GM12873 (cell line): ENCODE measurements around the gene OPCML.

ENCODE experiments used
- TF ChIP-seq, protein P1 (sequence below): IDR thresholded peaks from 2 replicates; pipeline ENCODE4 v1.5.1; 2012; ENCODE audit warnings: low read depth, mild to moderate bottlenecking, moderate library complexity, low read length, control low read depth; ENCODE audit not compliant: insufficient read depth; ENCODE audit errors: missing control alignments

OPCML gene

GRCh38 chr11:132395434-132395833, 1136.9 kb downstream of the OPCML start:
- TF ChIP-seq, protein P1, sequence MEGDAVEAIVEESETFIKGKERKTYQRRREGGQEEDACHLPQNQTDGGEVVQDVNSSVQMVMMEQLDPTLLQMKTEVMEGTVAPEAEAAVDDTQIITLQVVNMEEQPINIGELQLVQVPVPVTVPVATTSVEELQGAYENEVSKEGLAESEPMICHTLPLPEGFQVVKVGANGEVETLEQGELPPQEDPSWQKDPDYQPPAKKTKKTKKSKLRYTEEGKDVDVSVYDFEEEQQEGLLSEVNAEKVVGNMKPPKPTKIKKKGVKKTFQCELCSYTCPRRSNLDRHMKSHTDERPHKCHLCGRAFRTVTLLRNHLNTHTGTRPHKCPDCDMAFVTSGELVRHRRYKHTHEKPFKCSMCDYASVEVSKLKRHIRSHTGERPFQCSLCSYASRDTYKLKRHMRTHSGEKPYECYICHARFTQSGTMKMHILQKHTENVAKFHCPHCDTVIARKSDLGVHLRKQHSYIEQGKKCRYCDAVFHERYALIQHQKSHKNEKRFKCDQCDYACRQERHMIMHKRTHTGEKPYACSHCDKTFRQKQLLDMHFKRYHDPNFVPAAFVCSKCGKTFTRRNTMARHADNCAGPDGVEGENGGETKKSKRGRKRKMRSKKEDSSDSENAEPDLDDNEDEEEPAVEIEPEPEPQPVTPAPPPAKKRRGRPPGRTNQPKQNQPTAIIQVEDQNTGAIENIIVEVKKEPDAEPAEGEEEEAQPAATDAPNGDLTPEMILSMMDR, result no peak

DNA sequence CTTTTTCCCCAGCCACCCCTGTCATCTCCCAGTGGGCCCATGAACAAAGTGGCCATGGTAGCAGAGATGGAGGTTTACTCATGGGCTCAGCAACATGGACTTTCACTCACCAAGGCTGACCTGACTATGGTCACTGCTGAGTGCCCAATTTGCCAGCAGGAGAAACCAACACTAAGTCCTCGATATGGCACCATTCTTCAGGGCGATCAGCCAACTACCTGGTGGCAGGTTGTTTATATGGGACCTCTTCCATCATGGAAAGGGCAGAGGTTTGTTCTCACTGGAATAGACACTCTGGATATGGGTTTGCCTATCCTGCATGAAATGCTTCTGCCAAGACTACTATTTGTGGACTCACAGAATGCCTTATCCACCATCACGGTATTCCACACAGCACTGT, 1152.8 kb downstream of the OPCML start:
- TF ChIP-seq, protein P1, result no peak

DNA sequence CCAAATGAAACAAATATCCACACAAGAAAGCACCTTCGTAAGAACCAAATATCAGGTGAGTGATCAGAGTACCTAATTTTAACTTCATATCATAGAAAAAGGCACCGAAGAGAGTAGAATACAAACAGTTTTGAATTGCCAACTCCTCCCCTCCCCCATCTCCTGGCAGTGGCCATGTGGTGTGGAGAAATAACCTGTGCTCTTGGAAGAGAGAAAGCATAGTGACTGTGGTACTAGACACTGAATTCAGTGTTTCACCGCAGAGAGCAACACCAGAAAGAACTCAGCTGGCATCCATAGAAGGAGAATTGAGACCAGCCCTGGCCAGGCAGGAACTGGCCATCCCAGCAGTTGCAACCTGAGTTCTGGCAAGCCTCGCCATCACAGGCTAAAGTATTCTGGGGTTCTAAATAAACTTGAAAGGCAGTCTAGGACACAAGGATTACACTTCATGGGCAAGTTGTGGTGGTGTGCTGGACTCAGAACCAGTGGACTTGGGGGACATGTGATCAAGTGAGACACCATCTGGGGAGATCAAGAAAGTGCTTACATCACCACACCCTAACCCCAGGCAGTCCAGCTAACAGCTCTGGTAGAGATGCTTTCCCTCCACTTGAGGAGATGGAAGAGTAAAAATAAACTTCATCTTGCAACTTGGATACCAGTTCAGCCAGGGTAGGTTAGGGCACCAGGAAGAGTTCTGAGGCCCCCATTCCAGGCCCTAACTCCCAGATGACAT, 1158.7 kb downstream of the OPCML start:
- TF ChIP-seq, protein P1, result no peak

GRCh38 chr11:132367293-132367692, 1165.0 kb downstream of the OPCML start:
- TF ChIP-seq, protein P1, result no peak

GRCh38 chr11:132365650-132366049, 1166.7 kb downstream of the OPCML start:
- TF ChIP-seq, protein P1, result no peak
